IPS-18c (cell line): ENCODE results near the gene MCF2.

ENCODE experiments used
- H3K4me3 ChIP-seq: 2 replicates; pipeline ENCODE4 v1.7.0; 2013; ENCODE audit warnings: low read depth, mild to moderate bottlenecking, low read length, moderate library complexity; ENCODE audit not compliant: insufficient read depth
- H3K9me3 ChIP-seq: one replicate; pipeline ENCODE4 v1.6.1; 2013; ENCODE audit warnings: mild to moderate bottlenecking, low read length, moderate library complexity; ENCODE audit not compliant: control insufficient read depth, insufficient read depth

Gene MCF2

DNA sequence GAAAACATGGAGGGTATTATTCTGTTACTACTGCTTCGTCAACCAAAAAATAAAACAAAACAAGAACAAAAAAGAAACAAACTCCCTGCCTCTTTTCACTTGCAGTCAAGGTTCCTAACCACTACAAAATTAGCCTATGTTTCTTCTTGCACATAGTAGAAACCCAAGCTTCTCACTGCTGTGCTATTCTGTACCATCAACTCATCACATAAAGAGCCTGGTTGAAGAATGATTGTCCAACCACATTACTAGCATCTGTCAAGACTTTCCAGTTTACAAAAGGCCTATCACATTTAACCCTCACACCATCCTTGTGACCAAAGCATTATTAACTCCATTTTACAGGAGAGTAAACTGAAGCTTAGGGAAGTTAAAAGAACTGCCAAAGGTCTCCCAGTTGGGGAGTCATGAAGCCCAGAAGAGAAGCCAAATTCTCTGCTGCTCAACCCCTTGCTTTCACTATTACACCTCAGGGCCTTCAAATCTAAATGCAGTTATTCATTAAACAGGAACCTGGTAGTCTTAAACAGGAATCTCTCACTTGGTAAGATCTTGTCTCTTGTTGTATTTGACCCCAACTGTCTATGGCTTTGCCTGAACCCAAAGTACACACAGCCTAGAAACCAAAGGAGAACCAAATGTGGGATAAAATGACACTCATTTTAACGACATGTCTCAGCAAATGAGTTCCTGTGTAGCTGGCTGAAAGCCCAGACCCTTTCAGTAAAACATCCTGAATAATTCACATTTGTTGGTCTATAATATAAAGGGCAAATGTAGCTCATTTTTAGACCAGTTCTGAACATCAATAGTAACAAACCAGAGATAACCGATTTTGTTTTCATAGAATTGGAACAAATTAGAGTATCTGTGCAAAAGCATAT is 168.8 kb downstream of the MCF2 start:
- Histone ChIP-seq H3K9me3 (peaks cover 2% of the 10 kb centered on the region), H3K4me3 (no peak overlapping the region)

DNA sequence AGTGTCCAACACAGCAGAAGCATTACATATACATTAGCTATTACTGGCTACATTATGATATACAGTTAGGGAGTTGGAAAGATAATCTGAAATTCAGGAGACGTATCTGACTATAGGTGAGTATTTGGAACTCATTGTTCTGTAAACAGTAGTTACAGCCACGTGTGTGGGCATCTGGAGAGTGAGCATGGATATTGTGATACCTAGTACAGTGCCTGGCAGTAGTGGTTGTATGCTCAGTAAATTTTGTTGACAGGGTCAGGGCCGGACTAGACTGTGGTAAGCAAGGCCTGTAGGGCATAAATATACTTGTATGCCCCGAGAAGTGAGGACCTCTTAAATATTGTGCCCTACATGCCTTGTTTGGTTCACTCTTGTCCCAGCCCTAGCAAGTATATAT is 174.5 kb downstream of the MCF2 start:
- Histone ChIP-seq H3K9me3 (peaks cover 2% of the 10 kb centered on the region), H3K4me3 (no peak overlapping the region)

DNA sequence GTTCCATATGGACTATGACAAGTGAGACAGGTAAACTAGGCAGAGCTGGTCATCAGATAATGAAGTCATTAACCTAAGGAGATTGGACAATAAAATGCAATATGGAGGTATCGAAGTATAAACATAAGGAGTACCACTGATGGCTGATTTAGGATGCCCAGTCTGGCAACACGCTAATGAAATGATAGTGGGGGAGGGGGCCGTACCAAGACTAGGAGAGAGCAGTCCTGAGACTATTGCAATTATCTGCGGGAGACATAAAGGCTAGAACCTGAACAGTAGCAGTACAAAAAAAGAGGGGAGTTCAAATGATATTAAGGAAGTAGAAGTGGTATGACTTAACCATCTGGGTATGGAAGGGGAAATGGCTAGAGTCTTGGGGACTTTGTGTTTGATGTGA is 175.1 kb downstream of the MCF2 start:
- Histone ChIP-seq H3K4me3 (no peak overlapping the region), H3K9me3 (peaks cover 2% of the 10 kb centered on the region)
